KOPT-K1 (cell line): ENCODE results near the gene TMEM63A.

Experiments used
- H3K27ac ChIP-seq: fragments of 200-600 bp; sonication (generic); 2 replicates; pipeline ENCODE4 v1.5.1; 2016; ENCODE audit warnings: antibody characterized with exemption, mild to moderate bottlenecking, low read depth, low read length; ENCODE audit not compliant: poor library complexity, severe bottlenecking
- H3K36me3 ChIP-seq: fragments of 200-600 bp; sonication (generic); 2 replicates; pipeline ENCODE4 v1.5.1; 2017; ENCODE audit warnings: antibody characterized with exemption, mild to moderate bottlenecking, low read length, moderate library complexity; ENCODE audit not compliant: insufficient read depth
- H3K9me3 ChIP-seq: fragments of 200-600 bp; sonication (generic); 2 replicates; pipeline ENCODE4 v1.5.1; 2017; ENCODE audit warnings: antibody characterized with exemption, low read length, mild to moderate bottlenecking; ENCODE audit not compliant: insufficient read depth, poor library complexity, severe bottlenecking

Gene TMEM63A

DNA sequence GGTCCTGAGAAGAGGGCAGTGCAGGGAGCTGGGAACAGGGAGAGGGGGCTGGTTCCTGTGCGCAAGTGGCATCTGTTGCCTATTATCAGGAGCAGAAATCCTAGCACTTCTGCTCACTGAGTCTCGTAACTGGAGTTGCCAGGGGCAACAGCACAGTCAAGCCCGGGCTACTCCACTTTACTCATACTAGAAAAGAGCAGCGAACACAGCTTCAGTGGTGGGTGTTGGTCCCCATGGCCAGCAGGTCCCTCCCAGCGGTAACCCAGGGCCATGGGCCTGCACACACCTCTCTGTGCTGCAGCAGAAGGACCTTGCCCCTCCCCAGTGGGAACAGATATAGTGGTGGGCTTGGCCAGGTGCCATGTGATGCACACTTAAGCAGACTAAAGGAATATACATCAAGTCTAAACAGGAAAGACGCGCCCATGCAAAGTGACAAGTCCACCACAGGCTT is 33.4 kb upstream of the TMEM63A start:
- no peaks in the 10 kb centered on the region for H3K9me3 ChIP-seq
- peaks cover 45% of the 10 kb centered on the region for H3K36me3 ChIP-seq
- no peak overlapping the region for H3K27ac ChIP-seq

DNA sequence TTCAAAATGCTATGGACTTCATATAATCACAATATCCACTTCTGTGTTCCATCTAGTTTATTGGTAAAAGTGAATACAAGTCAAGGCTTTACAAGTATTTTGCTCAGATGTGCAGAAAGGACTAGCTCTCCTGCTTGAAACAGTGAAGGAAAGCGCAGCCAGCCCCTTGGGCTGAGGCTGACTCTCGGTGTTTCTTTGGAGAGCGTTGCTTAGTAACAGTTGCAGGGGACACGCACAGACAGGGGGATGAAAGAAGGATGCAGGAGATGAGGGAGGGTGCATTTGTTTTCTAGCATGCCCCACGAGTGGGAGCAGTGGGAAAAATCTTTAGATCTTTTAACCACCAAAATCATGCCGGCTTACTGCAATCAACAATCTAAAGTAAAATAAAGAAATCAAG is 32.8 kb upstream of the TMEM63A start:
- H3K9me3 ChIP-seq = no peaks in the 10 kb centered on the region
- peaks cover 38% of the 10 kb centered on the region for H3K36me3 ChIP-seq
- no peak overlapping the region for H3K27ac ChIP-seq

DNA sequence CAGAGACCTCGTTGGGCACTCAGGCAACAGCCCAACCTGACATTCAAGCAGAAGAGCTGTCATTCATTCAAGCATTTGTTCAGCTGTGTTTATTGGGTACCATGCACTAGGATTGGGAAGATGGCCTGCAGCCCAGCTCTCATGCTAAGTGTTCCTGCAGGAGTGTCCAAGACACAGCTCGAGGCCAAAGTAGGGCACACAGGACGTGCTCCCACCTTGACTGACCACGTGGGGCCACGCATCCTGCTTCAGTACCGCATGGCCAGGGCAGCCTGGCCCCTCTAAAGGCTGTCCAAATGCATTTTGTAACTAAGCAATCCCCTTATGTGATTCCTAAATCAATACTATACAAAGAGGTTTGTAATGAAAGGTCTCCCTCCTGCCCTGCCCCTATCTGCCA is 32.2 kb upstream of the TMEM63A start:
- H3K36me3 ChIP-seq = peaks cover 33% of the 10 kb centered on the region
- H3K27ac ChIP-seq = no peak overlapping the region
- no peaks in the 10 kb centered on the region for H3K9me3 ChIP-seq

DNA sequence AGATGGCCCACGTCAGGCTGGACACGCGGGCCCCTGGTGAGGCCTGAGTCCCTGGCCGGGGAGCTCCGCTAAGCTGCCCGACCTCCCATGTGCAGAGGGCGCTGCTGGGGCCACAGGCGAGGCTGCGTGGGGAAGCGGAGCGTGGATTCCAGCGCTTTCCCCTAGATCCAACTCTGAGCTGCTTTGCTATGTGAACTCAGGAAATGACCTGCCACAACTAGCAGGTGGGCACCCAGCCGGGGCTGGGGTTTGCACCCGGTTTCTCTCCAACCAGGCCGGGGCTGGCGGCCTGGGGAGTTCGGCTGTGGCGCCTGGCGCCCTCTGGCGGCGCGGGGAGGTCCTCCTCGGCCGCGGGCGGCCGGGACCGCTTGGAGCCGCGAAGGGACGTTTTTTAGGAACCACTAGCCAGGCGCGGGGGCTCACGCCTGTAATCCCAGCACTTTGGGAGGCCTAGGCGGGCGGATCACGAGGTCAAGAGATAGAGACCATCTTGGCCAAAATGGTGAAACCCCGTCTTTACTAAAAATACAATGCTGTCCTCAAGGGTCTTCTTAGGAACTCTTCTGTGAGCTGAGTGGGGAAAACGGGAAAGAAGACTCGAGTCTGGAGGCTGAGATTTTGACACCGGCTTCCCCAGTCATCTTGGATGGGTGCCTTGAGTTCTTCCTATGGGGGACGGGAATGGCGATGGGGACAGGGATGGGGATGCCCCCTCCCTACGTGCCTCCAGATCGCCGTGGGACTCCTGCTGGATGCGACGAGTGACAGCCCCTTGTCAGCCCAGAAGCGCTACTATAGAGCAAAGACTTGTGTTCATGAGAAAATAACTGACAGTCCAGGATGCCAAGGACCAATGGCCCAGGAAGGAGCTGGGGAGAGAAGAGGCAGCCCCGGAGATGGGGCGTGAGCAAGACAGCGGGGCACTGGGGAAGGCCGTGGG is 29.3 kb upstream of the TMEM63A start:
- no peak overlapping the region for H3K27ac ChIP-seq
- H3K9me3 ChIP-seq = no peaks in the 10 kb centered on the region
- peaks cover 4% of the 10 kb centered on the region; the same call in 1 of the 2 replicates for H3K36me3 ChIP-seq

DNA sequence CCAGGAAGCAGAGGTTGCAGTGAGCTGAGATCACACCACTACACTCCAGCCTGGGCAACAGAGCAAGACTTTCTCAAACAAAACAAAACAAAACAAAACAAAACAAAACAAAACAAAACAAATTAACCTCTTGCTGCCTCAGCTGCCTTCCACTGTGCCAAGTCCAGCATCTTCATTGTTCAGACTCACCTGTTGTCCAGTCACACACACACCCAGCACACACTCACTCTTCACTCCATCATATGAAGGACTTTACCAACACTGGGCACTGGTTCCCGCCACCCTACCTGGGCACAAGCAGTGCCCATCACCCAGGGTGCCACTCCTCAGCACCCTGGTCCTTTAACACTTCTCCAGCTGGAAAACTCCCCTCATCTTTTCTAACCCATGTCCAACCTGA is 27.3 kb upstream of the TMEM63A start:
- H3K9me3 ChIP-seq = no peaks in the 10 kb centered on the region
- H3K27ac ChIP-seq = no peak overlapping the region
- no peaks in the 10 kb centered on the region for H3K36me3 ChIP-seq

DNA sequence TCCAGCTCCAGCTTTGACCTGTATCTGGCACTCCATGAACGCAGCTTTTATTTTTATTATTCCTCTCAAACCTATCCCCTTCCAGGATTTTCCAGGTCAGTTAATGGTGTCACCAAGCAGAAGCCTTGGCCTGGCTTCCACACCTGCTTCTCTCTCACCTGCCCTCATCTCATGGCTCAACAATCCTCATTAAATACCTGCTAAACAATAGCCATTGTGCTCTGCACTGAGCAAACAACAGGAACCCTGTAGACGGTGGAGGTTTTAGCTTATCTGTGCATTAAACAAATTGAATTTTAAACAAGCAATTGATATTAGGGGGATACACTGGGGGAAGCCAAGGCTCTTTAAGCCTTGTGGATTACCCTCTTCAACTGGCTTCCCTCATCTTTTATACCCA is 26.6 kb upstream of the TMEM63A start:
- H3K27ac ChIP-seq = no peak overlapping the region

DNA sequence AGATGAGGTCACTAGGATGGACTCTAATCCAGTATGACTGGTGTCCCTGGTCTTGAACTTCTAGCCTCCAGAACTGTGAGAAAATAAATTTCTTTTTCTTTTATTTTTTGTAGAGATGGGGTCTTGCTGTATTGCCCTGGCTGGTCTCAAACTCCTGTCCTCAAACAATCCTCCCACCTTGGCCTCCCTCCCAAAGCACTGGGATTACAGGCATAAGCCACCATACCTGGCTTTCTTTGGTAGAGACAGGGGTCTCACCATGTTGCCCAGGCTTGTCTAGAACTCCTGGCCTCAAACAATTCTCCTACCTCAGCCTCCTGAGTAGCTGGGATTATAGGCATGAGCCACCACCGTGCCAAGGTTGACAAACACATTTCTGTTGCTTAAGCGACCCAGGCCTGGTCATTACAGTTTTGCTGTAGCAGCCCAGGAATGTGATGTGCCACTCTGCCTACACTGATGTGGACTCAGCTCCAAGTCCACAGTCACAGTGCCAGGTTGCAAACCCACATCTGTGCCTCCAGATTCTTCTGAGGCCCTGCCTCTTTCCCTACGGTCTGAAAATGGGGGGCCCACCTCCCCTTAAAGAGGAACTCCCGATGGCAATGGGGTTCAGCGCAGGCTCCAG is 25.9 kb upstream of the TMEM63A start:
- Histone ChIP-seq H3K27ac (no peak overlapping the region), H3K36me3 (no peaks in the 10 kb centered on the region), H3K9me3 (no peaks in the 10 kb centered on the region)

More for the DNA sequence above, 26.6 kb upstream of the TMEM63A start:
- Histone ChIP-seq H3K36me3 (no peaks in the 10 kb centered on the region), H3K9me3 (no peaks in the 10 kb centered on the region)

DNA sequence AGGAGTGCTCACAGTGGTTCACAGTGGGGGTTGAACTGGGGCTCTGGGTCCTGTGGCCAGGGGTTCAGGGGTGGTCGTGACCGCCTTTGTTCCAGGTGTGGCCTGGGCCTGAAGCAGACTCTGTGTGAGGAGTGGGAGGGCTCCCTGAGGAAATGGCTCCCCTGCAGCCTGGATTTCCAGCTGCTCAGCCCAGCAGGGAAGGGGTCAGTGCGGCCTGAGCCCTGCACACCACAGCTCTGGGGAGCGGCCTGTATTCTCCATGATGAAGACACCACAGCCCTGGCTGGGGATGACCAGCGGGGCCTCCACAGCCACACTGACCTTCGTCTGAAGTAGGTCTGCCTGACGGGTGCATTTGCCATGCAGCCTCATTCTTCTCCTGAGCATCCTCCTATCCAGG is 25.2 kb upstream of the TMEM63A start:
- no peak overlapping the region for H3K27ac ChIP-seq
- H3K9me3 ChIP-seq = no peaks in the 10 kb centered on the region
- no peaks in the 10 kb centered on the region for H3K36me3 ChIP-seq

DNA sequence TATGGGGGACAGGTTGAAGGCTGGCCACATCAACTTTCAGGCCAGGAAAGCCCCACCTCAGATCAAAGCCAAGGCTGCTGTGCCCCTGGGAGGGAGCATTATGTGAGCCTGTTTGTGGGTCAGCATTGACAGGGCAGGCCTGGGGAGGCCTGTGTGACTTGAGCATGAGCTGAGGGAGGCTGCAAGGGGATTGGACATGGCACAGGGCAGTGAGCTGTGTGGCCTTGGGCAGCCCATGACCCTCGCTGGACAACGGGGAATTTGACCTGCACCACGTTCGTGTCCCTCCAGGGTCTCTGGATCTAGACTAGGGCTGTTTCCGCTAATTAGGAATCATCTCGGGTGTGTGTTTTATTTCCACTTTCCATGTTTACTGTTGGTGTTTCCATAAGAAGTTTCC is 24.3 kb upstream of the TMEM63A start:
- Histone ChIP-seq H3K27ac (no peak overlapping the region), H3K36me3 (no peaks in the 10 kb centered on the region), H3K9me3 (no peaks in the 10 kb centered on the region)

DNA sequence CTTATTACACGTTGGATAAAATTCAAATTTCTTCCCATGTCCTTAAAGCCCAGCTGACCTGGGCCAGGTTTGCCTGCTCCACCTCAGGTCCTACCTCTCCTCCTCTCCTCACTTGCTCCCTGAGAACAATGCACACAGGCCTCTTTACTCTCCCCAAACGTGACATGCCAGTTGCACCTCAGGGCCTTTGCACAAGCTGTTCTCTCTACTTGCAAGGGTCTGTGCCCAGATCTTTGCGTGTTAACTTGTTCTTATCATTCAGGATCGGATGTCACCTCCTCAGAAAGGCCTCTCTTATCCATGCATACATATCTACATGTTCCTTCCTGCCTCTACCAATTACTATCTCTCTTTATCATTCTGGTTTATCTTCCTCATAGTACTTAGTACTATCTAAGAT is 21.4 kb upstream of the TMEM63A start:
- Histone ChIP-seq H3K36me3 (no peaks in the 10 kb centered on the region), H3K27ac (no peak overlapping the region), H3K9me3 (no peaks in the 10 kb centered on the region)

DNA sequence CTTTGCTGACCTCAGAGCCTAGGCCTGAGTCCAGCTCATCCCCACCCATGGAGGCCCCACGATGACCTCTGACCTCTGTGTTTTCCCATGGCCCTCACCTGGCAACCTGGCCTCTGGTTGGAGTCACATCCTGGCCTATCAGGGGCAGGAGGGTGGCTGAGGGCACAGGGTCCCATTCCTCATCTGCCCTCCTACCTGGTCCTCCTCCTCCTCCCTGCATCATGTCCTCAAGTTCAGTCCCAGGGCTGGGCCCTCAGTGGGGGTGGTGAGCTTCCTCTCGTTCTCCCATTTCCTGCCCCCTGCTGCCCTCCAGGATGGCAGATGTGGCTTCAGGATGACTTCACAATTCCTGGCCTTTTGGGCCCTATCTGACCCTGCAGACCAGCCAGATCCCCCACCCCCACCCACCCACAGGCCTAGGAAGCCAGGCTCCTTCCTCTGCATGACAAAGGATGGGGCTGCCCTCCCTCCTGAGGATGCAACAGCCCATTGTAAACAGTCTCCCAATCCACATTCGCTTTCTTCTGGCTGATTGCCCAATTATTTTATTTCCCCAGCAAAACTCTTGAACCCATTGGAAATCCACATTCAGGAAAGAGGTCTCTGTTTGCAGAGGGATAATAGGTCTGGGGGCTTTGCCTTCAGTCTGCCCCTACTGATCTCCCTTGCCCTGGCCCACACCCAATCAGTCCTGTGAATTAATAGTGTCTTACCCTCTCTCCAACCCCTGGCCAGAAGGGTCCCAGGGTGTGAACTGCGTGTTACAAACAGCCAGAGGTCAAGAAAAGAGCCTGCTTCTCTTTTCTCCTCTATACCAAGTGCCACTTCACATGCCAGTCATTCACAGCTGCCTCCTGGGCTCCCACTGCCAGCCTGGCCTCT is 17.1 kb upstream of the TMEM63A start:
- H3K9me3 ChIP-seq = no peaks in the 10 kb centered on the region
- no peak overlapping the region for H3K27ac ChIP-seq
- H3K36me3 ChIP-seq = no peaks in the 10 kb centered on the region

DNA sequence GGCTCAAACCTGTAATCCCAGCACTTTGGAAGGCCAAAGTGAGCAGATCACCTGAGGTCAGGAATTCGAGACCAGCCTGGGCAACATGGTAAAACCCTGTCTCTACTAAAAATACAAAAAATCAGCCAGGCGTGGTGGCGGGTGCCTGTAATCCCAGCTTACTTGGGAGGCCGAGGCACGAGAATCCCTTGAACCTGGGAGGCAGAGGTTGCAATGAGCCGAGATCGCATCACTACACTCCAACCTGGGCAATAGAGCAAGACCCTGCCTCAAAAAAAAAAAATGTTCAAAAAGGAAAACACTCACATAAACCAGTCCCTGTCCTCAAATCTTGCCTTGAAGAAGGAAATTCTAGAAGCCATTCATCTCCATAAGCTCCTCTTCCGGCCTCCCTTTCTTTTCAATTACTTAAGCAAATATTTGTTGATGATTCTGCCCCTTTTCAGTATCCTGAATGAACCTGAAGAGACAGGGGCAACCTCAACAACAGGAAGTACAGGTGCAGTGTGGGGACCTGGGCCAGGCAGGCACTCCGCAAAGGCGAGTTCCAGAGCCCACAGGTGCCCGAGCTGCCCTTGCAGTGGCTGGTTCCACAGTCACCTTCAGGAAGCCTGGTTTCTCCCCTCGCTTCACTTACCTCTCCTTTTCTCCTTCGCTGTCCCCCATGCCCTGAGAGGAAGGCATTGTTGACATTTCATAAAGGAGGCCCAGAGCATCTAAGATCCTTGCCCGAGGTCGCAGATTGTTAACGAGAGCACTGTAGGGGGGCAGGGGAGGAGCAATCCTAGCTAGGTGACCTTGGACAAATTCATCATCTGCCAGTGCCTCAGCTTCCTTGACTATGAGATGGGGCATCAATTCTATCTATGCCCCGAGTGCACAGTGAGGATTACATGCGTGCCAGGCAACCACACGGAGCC is 15.7 kb upstream of the TMEM63A start:
- Histone ChIP-seq H3K27ac (no peak overlapping the region), H3K9me3 (no peaks in the 10 kb centered on the region), H3K36me3 (no peaks in the 10 kb centered on the region)

DNA sequence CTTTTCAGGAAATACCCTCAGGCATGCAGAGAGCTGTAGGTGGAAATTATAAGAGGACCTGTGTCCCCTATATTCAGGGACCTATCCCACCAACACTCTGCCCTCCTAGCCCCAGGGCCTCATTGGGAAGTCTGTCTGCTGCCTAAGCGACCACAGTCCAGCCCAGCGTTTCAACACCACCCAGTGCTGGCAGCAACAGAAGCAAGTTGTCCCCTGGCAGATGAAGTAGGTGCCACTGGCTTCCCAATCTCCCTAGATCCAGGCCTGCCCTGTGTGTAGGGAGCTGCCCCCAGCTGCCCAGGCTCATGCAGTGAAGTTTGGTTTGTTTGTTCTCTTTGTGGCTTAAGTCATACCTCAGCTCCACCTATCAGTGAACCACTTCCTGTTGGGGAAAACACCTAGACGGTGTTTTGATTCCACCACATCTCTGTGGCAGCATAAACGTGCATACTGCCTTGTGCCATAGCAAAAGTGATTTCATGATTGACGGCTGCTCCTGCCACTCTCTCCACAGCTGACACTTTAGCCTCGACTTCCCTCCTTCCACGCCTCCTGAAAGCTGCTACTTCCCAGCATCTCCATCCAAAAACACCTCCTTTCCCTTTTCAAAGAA is 14.9 kb upstream of the TMEM63A start:
- H3K9me3 ChIP-seq = no peaks in the 10 kb centered on the region
- H3K27ac ChIP-seq = no peak overlapping the region

DNA sequence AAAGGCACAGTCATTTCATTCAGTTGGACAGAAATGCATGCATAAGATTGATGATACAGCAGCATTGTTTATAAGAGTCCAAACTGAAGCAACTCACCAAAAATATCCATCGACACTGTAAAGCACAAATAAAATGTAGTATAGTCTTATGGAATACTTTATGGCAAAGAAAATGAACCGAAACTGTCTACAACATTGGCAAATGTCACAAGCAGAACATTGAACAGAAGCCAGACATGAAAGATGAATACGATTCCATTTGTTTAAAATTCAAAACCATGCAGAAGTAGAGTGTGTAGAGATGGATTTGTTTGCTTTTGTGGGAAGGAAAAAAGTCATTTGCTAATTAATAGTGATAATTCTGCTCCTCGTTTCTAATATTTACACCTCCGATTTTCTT is 14.3 kb upstream of the TMEM63A start:
- no peaks in the 10 kb centered on the region for H3K36me3 ChIP-seq
- H3K27ac ChIP-seq = no peak overlapping the region
- H3K9me3 ChIP-seq = no peaks in the 10 kb centered on the region

More for the DNA sequence above, 14.9 kb upstream of the TMEM63A start:
- no peaks in the 10 kb centered on the region for H3K36me3 ChIP-seq
